ENCODE data around the gene PPP1R18.
"Not testable (repeated sequence)": the region's sequence is repeated elsewhere in the genome, so short reads cannot be mapped to it uniquely, and the experiment has no call there.

The PPP1R18 gene

GRCh38 chr6:30686009-30686907 lies at the start of gene PPP1R18:
Gene PPP1R18 (minus strand): TSS chr6:30686645. CDS start chr6:30686018, 627 bp downstream.
- DNase-seq (ENCODE audit: low read depth) = no peak

- no peak for DNase-seq (ENCODE audit: low read depth)
Observed at GRCh38 chr6:30735668-30736314, 49.3 kb upstream of the PPP1R18 start.

GRCh38 chr6:30732237-30732943 lies 45.9 kb upstream of the PPP1R18 start:
- DNase-seq (ENCODE audit: low read depth) = no peak

GRCh38 chr6:30730601-30731435 lies 44.4 kb upstream of the PPP1R18 start:
- DNase-seq (ENCODE audit: low read depth) = no peak

- DNase-seq (ENCODE audit: low read depth) = no peak
Observed at GRCh38 chr6:30727920-30728553, 41.6 kb upstream of the PPP1R18 start.

GRCh38 chr6:30726506-30727413 lies 40.3 kb upstream of the PPP1R18 start:
- no peak for DNase-seq (ENCODE audit: low read depth)

- DNase-seq (ENCODE audit: low read depth) = no peak
Observed at GRCh38 chr6:30725713-30726505, 39.5 kb upstream of the PPP1R18 start.

- no peak for DNase-seq (ENCODE audit: low read depth)
Observed at GRCh38 chr6:30724906-30725667, 38.6 kb upstream of the PPP1R18 start.

- DNase-seq (ENCODE audit: low read depth) = not testable (repeated sequence)
Observed at GRCh38 chr6:30723843-30724741, 37.6 kb upstream of the PPP1R18 start.

- not testable (repeated sequence) for DNase-seq (ENCODE audit: low read depth)
Observed at GRCh38 chr6:30723159-30723842, 36.9 kb upstream of the PPP1R18 start.

GRCh38 chr6:30722280-30723112 lies 36.1 kb upstream of the PPP1R18 start:
- no peak for DNase-seq (ENCODE audit: low read depth)

- not testable (repeated sequence) for DNase-seq (ENCODE audit: low read depth)
Observed at GRCh38 chr6:30722025-30722279, 35.5 kb upstream of the PPP1R18 start.

GRCh38 chr6:30721198-30722024 lies 35.0 kb upstream of the PPP1R18 start:
- DNase-seq (ENCODE audit: low read depth) = no peak

- no peak for DNase-seq (ENCODE audit: low read depth)
Observed at GRCh38 chr6:30720738-30721197, 34.3 kb upstream of the PPP1R18 start.
